NOMO-1 treated with DMSO at 0.1 percent for 48 hours (cell line): ENCODE results near the gene VIPR1.
"Not testable (repeated sequence)": the region's sequence is repeated elsewhere in the genome, so short reads cannot be mapped to it uniquely, and the experiment has no call there.

ENCODE experiments used
- DNase-seq: peaks from one replicate; lab custom pipeline; 2025; ENCODE audit not compliant: unreplicated experiment; lab: John Stamatoyannopoulos, UW

VIPR1 gene

GRCh38 chr3:42569593-42570142, 67.2 kb downstream of the VIPR1 start:
- DNase-seq: no peak

- peak; percentile 4 for DNase-seq
These were observed 69.8 kb downstream of the VIPR1 start for GRCh38 chr3:42572278-42572677.

- DNase-seq: no peak
These were observed 72.8 kb downstream of the VIPR1 start for GRCh38 chr3:42575137-42575741.

GRCh38 chr3:42578054-42578453, 75.6 kb downstream of the VIPR1 start:
- DNase-seq: no peak

DNA sequence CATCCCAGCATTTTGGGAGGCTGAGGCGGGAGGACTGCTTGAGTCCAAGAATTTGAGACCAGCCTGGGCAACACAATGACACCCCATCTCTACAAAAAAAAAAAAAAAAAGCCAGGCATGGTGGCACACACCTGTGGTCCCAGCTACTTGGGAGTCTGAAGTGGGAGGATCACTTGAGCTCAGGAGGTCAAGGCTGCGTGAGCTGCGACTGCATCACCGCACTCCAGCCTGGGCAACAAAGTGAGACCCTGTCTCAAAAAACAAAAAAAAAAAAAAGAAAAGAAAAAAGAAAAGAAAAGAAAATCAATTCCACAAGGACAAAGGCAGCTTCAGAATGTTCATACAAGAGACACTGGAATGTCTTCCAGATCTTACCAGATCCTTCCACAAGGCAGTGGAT, 76.9 kb downstream of the VIPR1 start:
- not testable (repeated sequence) for DNase-seq

DNA sequence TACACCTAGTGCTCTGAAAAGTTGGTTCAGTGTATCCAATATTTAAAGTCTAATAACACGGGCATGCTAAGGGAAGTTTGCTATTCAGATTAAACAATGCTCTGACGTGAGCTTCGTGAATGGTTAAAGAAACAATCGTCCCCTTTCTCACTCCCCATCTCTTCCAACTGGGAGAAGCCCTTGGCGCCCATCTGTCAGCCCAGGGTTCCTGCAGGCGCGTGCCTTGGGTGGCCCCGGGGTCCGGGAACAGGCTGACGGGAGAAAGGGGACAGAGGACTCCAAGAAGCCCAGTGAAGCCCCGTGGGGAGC, 78.9 kb downstream of the VIPR1 start:
- no peak for DNase-seq

DNA sequence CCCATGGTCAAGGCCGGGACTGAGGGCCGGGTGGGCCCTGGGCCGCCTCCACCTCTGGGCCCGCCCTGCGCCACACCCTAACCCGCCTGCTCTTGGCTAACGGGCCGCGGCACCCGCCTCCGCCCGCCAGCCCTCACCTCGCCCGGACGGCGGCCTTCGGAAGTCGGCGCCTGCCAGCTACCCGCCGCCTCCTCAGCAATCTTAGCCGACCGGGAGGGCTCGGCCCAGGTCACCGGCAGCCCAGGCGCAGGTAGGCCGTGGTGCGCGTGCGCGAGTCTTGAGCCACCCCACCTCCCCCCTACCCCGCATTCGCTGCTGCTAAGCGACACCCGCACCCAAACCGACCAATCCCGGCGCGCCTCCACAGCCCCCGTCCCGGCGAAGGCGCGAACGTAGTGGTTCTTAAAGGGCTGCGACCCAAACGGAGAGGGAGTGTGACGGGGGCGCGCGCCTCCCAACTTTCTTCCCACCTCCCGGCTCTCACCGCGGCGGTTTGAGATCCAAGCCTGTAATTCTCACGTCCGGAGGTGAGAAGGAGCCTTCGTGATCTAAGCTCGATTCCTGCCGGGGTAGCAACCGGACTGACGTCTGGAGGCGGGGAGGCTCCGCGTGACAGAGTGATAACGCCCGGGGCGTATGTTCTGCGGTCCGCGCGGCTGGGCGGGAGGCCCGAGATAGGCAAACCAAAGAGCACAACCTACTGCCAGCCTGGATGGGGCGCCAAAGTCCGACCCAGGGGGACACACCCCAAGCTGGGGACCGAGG, 79.4 kb downstream of the VIPR1 start, which contains the start of gene SEC22C:
TSS of gene SEC22C (minus strand) at position 259 of the 765 bp plus-strand sequence. CDS start 12,921 bp downstream, outside the sequence.
- peak; percentile 85 for DNase-seq

DNA sequence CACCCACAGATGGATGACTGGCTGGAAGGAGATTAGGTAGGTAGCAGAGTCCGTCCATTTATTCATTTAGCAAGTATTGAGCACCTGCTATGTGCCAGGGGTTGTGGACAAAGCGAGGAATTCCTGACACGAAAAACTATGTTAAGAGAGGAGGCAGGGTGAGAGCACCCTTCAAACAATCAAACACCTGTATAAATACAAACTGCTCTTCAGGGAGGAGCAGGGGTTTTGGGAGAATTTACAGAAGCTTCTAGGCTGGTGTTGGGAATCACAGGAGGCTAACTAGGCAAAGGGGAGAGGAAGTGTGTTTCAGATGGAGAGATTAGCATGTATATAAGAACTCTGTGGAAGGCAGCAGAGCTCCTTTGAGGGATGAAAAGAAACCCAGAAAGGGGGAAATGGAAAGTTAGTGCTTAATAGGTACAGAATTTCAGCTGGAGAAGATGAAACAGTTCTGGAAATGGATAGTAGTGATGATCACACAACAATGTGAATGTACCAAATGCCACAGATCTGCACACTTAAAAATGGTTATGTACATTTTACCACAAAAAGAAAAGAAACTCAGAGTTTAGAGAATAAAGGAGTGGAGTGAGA, 80.1 kb downstream of the VIPR1 start:
- DNase-seq: no peak
